ENCODE data around the gene SAP30.

GRCh38 chr4:173398220-173398619, 27.5 kb downstream of the SAP30 start:
- TF ChIP-seq CTCF (IDR thresholded peaks at IDR 0.05; ENCODE audit: poor library complexity) = no peak
- TF ChIP-seq EZH2 (IDR thresholded peaks at IDR 0.05; ENCODE audit: borderline replicate concordance) = no peak
- no peak for TF ChIP-seq EZH2phosphoT487 (IDR thresholded peaks at IDR 0.05; ENCODE audit: low read depth, severe bottlenecking, unreplicated experiment)
